Glomerular endothelial cell (primary cell): Measurements from ENCODE around the gene TRIM64. TPM values are rescaled to one million over a fixed set of nuclear protein-coding genes. Genes with fewer than 3 reads are reported as not detected.
"Not testable (repeated sequence)": the region's sequence is repeated elsewhere in the genome, so short reads cannot be mapped to it uniquely, and the experiment has no call there.

Experiments used
- DNase-seq: peaks from one replicate; pipeline ENCODE4 v3.0.0-alpha.2; 2011; ENCODE audit warnings: low read depth, low spot score; ENCODE audit errors: extremely low read depth
- total RNA-seq: library from RNA; depleted of rRNA; stranded (reverse); fragments of >200 nt; gene quantifications from 2 replicates; pipeline ENCODE4 v1.2.3, GENCODE V29; 2015

TRIM64 gene
- not detected in 2 replicates for total RNA-seq

- not testable (repeated sequence) for DNase-seq
These were observed at the start of gene TRIM64 for GRCh38 chr11:89965737-89966136. TRIM64 (plus strand) TSS chr11:89966037; CDS start chr11:89968504, 2,467 bp downstream.

DNA sequence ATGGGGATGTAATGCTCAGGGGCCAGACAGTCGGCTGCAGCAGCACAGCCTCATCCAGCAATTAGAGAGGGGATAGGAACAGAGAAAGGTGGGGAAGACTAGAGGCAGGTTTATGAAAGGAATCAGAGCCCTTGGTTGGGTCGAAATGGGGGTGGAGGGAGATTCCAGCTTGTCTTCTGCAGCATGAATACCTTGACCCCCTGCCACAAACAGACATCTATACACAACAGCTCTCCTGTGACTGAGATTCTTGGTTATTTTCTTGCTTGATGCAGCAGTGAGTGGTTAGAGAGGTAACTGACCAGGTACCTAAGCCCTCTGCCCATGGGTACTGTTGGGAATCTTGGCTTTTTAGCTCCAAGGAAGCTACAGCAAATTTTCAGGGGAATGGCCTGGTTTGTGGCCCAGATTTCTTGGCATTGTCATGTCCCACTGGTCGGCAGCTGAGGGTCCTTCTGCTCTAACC lies 43.6 kb upstream of the TRIM64 start, which contains the start of gene TRIM49D1:
TSS of gene TRIM49D1 (minus strand) at position 51 of the 466 bp plus-strand sequence. CDS start 4,535 bp downstream, outside the sequence.
- no peak for DNase-seq

DNA sequence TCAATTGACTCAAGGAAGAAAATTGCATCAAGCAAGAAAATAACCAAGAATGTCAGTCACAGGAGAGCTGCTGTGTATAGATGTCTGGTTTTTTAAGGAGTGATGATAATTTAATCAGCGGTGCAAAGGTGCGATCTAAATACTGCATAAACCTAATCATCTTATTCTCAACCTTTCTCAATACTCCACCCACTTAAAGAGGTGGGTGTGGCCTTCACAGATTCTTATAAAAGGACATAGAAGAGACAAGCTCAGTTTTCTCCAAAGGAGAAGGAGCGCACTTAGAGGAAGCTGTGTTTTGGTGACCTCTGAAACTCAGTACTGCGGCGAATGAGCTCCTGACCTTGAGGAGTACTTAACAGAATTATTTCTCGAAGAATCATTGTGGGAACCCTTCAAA lies 42.1 kb upstream of the TRIM64 start, which contains the start of gene TRIM49D2:
TSS of gene TRIM49D2 (plus strand) at position 301 of the 400 bp plus-strand sequence. CDS start 2,698 bp downstream, outside the sequence.
- DNase-seq = not testable (repeated sequence)

DNA sequence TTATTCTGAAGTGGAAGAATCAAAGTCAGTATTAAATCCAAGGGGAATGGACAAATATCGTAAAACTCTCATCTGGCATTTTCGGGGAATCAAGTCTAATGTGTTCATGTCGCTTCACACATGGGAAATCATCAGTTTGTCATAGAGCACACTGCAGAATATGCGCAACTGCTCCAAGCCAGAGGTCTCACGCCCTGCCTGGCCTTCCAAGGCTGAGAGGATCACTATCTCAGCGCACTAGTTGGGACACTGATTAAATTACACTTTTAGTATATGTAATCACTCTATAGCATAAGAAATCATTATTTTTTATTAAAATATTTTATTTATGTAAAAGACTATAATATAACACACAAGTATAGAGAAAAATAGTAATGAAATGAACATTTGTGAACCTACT lies 5.0 kb upstream of the TRIM64 start:
- not testable (repeated sequence) for DNase-seq

Other genes with a start within 250 kb of the TRIM64 start
- gene TRIM49, start 157.5 kb upstream of the TRIM64 start, total RNA-seq = not detected in 2 replicates
- not detected in 2 replicates for gene TRIM64B, start 87.5 kb upstream of the TRIM64 start, total RNA-seq
- not detected in 2 replicates for gene TRIM49D1, start 43.8 kb upstream of the TRIM64 start, total RNA-seq
- not detected in 2 replicates for gene TRIM49D2, start 42.0 kb upstream of the TRIM64 start, total RNA-seq
- gene TRIM49C, start 65.1 kb downstream of the TRIM64 start, total RNA-seq = not detected in 2 replicates
- not detected in 2 replicates for gene UBTFL1, start 119.9 kb downstream of the TRIM64 start, total RNA-seq
- 0.92 and 3.2 TPM in 2 replicates for gene NAALAD2, start 168.6 kb downstream of the TRIM64 start, total RNA-seq